K562 treated with DMSO at 1 percent for 4 hours (cell line): ENCODE results near the gene SSX5. TPM values are rescaled to one million over a fixed set of nuclear protein-coding genes. Genes with fewer than 3 reads are reported as not detected.

ENCODE experiments used
- total RNA-seq: library from RNA; unstranded; fragments of 300-600 nt; gene quantifications from 2 replicates; pipeline ENCODE4 v1.2.3, GENCODE V29; 2022; ENCODE audit not compliant: insufficient read depth

Gene SSX5
- 1.1 TPM in 1 of 2 replicates, not detected in the other for total RNA-seq

DNA sequence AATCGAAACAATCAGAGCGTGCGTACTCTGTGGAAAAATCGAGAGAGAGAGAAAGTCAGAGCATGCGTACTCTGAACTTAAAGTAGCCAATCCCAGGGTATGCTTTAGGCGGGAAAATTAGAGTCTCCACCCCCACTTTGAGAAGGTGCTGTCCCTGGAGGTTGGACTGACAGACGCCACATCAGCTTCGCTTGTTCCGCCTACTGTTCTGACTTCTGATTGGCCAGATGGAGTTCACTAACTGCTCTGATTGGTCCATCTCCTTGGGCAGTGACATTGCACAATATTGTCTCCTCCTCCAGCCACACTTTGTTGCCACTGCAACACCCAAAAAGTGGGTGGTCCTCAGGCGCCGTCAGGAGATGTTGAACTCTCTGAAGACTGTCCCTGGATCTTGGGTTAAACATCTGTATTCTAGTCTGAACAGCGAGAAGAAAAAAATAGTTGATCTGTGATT is at the start of gene SSX5:
TSS of gene SSX5 (minus strand) at position 51 of the 457 bp plus-strand sequence. CDS start 1,437 bp downstream, outside the sequence.

Other genes with a start within 250 kb of the SSX5 start
- gene ZNF182, start 192.8 kb downstream of the SSX5 start, total RNA-seq = 2.1 and 3.3 TPM in 2 replicates
- not detected in 2 replicates for gene SPACA5, start 189.8 kb downstream of the SSX5 start, total RNA-seq
- gene ZNF630, start 125.2 kb downstream of the SSX5 start, total RNA-seq = 0.30 TPM in 1 of 2 replicates, not detected in the other
- gene SPACA5B, start 66.2 kb downstream of the SSX5 start, total RNA-seq = not detected in 2 replicates
- gene SSX1, start 58.6 kb upstream of the SSX5 start, total RNA-seq = 76.5 and 84.7 TPM in 2 replicates
- gene SSX3, start 159.9 kb upstream of the SSX5 start, total RNA-seq = 37.5 and 59.9 TPM in 2 replicates
- gene SSX4, start 186.7 kb upstream of the SSX5 start, total RNA-seq = 8.4 and 12.7 TPM in 2 replicates
- 8.4 and 12.7 TPM in 2 replicates for gene SSX4B, start 215.2 kb upstream of the SSX5 start, total RNA-seq